Activated CD4-positive, alpha-beta T cell treated with anti-CD3 and anti-CD28 coated beads, Interleukin-2, amount 10 ng/mL, durations not matched to agents 7 days and 5 days (primary cell): ENCODE results near the gene VPS13D. TPM values are rescaled to one million over a fixed set of nuclear protein-coding genes. Genes with fewer than 3 reads are reported as not detected.

Experiments
- CTCF ChIA-PET: fragments of 350-600 bp; sonication (Branson Sonifier 250); formaldehyde crosslinking; loops from one replicate; lab custom pipeline; 2021; ENCODE audit warnings: antibody characterized with exemption; lab: Charles Lee
- POLR2A ChIA-PET: fragments of 350-600 bp; sonication (Branson Sonifier 250); formaldehyde crosslinking; loops from one replicate; lab custom pipeline; 2021; ENCODE audit warnings: antibody characterized with exemption; lab: Charles Lee
- DNase-seq: peaks from one replicate; pipeline ENCODE4 v3.0.0-alpha.2; 2020
- H3K27ac Mint-ChIP-seq: one replicate; pipeline ENCODE4 v1.8.0; 2021; ENCODE audit warnings: mild to moderate bottlenecking, moderate library complexity, mixed read lengths
- H3K27me3 Mint-ChIP-seq: one replicate; pipeline ENCODE4 v1.8.0; 2021; ENCODE audit warnings: mixed read lengths
- H3K36me3 Mint-ChIP-seq: one replicate; pipeline ENCODE4 v1.8.0; 2021; ENCODE audit warnings: low read depth, mixed read lengths
- H3K4me1 Mint-ChIP-seq: one replicate; pipeline ENCODE4 v1.8.0; 2021; ENCODE audit warnings: mixed read lengths
- H3K4me3 Mint-ChIP-seq: one replicate; pipeline ENCODE4 v1.8.0; 2021; ENCODE audit warnings: mild to moderate bottlenecking, moderate library complexity, mixed read lengths
- H3K9me3 Mint-ChIP-seq: one replicate; pipeline ENCODE4 v1.8.0; 2021; ENCODE audit warnings: mixed read lengths
- total RNA-seq, 2 experiments: library from RNA; stranded (reverse); gene quantifications; one replicate each; pipeline ENCODE4 v1.2.3, GENCODE V29; 2021

The VPS13D gene
- total RNA-seq, 2 experiments from 2014 or later, result 34.0 to 41.9 TPM

DNA sequence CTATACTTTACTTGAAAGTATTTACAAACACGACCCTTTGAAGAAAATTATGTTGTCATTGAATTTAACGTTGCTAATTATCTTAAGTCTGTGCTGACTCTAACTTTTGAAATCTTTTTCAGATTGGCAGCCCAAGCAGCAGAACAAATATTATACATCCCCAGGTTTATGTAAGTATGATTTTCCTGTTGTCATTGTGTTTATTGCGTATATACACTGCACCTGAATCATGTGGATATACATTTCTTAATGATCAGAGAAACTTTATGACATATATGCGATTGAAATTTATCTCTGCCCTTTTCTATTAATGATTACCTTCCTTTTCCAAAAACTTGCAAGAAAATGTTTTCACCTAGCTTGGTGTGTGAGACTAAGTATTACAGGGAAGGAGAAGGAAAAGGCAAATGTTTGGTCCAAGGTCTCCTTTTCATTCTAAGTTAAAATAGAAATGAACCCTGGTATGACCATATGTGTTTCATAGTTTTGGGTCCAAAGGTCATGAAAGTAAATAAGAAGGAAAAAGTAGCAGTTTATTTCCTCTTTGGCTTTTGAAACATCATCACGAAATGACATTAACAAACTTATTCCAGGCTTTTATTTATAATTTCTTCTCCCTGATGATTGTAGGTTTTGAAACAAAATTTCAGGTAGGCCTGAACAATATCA lies 116.8 kb downstream of the VPS13D start:
- DNase-seq, result no peak
- Mint-ChIP-seq H3K27ac (no peak overlapping the region), H3K9me3 (peaks cover 20% of the 10 kb centered on the region), H3K36me3 (peaks cover 78% of the 10 kb centered on the region), H3K27me3 (no peaks in the 10 kb centered on the region), H3K4me3 (no peak overlapping the region), H3K4me1 (peaks cover 44% of the 10 kb centered on the region)
- ChIA-PET POLR2A (interaction anchor here (0.7 kb wide), 1 partner anchor 39 kb away, joined by 6 read pairs; no protein-coding TSS in a partner anchor), CTCF (interaction anchor here (0.6 kb wide), 1 partner anchor 305 kb away, joined by 3 read pairs; no protein-coding TSS in a partner anchor)

DNA sequence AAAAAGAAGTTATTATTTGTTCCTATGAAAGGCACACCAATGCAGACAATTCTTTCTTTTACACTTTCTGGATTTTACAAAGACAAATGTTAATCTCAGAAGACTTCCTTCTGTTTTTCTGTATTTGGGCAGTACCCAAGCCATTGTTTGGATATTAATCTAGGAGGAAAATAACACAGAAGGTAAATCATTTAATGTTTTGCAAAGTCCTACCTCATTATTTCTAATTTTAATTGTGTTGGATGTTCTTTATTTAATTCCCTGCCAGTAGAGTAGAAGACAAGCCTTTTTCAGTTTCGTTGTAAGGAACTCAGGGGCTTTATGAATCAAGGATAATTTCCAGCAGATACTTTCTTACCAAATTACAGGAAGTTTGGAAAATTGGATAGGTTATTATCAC lies 118.3 kb downstream of the VPS13D start:
- Mint-ChIP-seq H3K27me3 (no peaks in the 10 kb centered on the region), H3K36me3 (peaks cover 75% of the 10 kb centered on the region), H3K4me3 (no peak overlapping the region), H3K27ac (no peak overlapping the region), H3K9me3 (peaks cover 20% of the 10 kb centered on the region), H3K4me1 (peaks cover 32% of the 10 kb centered on the region)
- CTCF ChIA-PET, result no interaction called here
- POLR2A ChIA-PET, result no interaction called here
- no peak for DNase-seq

DNA sequence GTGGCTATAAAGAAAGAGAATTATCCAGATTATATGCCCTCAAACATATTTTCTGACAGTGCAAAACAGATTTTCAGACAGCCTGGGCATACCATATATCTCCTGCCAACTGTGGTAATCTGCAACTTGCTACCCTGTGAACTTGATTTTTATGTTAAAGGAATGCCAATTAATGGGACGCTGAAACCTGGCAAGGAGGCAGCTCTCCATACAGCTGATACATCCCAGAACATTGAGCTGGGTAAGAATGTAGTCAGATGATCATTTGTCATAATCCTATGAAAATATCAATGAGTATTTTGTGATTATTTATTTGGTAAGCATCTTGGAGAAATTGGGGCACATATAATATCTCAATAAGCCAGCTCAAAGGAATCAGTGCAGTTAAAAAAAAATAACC lies 124.2 kb downstream of the VPS13D start:
- DNase-seq, result no peak
- peaks cover 70% of the 10 kb centered on the region for H3K36me3 Mint-ChIP-seq
- no peak overlapping the region for H3K4me3 Mint-ChIP-seq
- peaks cover 13% of the 10 kb centered on the region for H3K9me3 Mint-ChIP-seq
- no peaks in the 10 kb centered on the region for H3K27me3 Mint-ChIP-seq
- peaks cover 2% of the 10 kb centered on the region for H3K4me1 Mint-ChIP-seq
- H3K27ac Mint-ChIP-seq, result no peak overlapping the region
- ChIA-PET CTCF (no interaction called here), POLR2A (no interaction called here)

DNA sequence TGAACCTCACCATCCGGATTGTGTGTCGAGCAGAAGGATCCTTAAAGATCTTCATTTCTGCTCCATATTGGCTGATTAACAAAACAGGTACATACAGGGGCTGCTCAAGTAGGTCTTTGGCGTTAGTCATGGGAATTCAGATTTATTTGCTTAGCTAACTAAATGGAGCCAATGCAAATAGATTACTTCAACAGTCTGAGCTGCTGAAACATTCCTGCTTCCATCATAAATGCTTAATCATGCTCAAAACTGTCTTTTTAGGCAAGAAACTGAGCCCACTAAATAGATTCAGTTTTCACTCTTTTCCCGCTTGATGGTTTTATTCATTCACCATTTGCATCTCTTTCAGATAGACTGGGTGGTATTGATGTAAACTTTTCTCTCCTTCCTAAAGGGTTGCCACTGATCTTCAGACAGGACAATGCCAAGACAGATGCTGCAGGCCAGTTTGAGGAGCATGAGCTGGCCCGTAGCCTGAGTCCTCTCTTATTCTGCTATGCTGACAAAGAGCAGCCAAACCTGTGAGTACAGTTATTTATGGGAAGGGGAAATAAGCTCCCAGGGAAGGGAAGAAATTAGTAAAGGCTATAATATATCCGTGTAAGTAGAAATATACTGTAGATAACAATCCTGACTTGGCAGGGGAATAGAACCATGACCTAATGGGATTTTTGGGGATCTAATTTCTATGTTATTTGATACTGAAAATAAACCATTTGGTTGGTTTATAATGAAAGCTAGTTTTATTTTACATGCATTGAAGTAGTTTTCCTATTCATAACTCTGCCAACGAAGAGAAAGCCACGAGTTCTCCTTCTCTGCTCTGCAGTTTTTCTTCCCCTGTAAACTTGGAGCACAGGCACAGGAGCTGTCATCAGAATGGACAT lies 126.4 kb downstream of the VPS13D start:
- DNase-seq, result no peak
- H3K9me3 Mint-ChIP-seq, result no peaks in the 10 kb centered on the region
- POLR2A ChIA-PET, result interaction anchor here (0.7 kb wide), 1 partner anchor 22 kb away, joined by 3 read pairs; no protein-coding TSS in a partner anchor
- peaks cover 57% of the 10 kb centered on the region for H3K36me3 Mint-ChIP-seq
- H3K4me3 Mint-ChIP-seq, result no peak overlapping the region
- no peaks in the 10 kb centered on the region for H3K27me3 Mint-ChIP-seq
- H3K27ac Mint-ChIP-seq, result no peak overlapping the region
- CTCF ChIA-PET, result interaction anchor here (1.0 to 1.2 kb wide), 2 partner anchors 8 to 264 kb away, joined by 3 read pairs; no protein-coding TSS in a partner anchor
- peaks cover 13% of the 10 kb centered on the region for H3K4me1 Mint-ChIP-seq

GRCh38 chr1:12358499-12358898 lies 128.7 kb downstream of the VPS13D start:
- no peaks in the 10 kb centered on the region for H3K27me3 Mint-ChIP-seq
- DNase-seq, result no peak
- POLR2A ChIA-PET, result no interaction called here
- peaks cover 54% of the 10 kb centered on the region for H3K36me3 Mint-ChIP-seq
- peaks cover 13% of the 10 kb centered on the region for H3K4me1 Mint-ChIP-seq
- no peaks in the 10 kb centered on the region for H3K9me3 Mint-ChIP-seq
- CTCF ChIA-PET, result no interaction called here
- no peak overlapping the region for H3K27ac Mint-ChIP-seq
- H3K4me3 Mint-ChIP-seq, result no peak overlapping the region

DNA sequence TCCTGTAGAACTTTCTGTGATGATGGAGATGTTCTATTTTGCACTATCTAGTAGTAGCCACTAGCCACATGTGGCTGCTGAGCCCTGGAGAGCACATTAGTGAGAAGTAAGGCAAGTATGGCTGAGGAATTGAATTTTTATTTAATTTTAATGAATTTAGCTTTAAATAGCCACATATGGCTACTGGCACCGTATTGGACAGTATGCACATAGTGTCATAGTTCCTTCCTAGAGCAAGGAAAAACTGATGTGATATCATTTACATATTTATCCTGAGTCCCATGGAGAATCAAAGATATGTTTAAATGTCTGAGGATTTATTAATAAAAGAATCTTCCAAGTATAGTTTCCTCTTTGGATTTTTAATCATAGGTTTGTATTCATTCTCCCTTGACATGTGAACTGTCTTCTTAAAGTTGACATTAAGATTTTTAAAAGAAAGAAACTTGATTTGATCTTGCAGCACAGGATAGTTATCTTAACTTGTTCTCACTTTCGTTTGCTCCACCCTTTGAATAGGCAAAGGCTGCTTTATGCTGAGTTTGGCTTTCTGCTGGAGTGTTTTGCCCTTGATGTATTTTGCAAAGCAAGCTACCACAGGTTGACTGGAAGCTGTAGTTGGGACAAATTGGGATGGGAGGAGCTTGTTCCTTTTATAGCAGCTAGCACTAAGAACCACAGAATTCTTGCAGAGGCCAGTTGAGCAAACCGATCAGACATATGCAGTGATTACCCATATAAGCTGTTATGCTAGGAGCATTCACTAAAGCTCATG lies 129.7 kb downstream of the VPS13D start:
- Mint-ChIP-seq H3K27me3 (no peaks in the 10 kb centered on the region), H3K36me3 (peaks cover 58% of the 10 kb centered on the region), H3K9me3 (no peaks in the 10 kb centered on the region), H3K4me1 (peaks cover 13% of the 10 kb centered on the region), H3K4me3 (no peak overlapping the region), H3K27ac (no peak overlapping the region)
- POLR2A ChIA-PET, result no interaction called here
- CTCF ChIA-PET, result interaction anchor here (0.6 to 1.1 kb wide), 2 partner anchors 60 to 107 kb away, joined by 3 read pairs; no protein-coding TSS in a partner anchor
- DNase-seq, result no peak

DNA sequence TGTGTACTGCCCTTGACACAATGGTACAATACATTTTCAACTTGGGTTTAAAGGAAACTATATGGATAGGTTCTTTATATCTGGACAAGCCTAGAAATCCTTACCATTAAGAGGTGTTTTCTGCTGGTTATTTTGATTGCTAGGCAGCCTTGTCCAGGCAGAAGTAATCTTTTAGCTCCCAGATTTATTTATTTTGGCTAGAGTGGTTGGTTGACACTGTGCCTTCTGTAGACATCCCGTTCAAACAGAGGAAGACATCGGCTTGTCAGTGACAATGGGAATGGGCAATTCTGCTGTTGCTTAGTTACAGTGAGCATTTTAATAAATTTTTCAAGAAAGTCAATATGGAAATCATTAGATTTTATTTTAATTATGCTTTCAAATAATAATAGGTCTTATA lies 138.8 kb downstream of the VPS13D start:
- H3K27me3 Mint-ChIP-seq, result no peaks in the 10 kb centered on the region
- H3K27ac Mint-ChIP-seq, result no peak overlapping the region
- H3K4me1 Mint-ChIP-seq, result peaks cover 4% of the 10 kb centered on the region
- H3K36me3 Mint-ChIP-seq, result peaks cover 53% of the 10 kb centered on the region
- ChIA-PET CTCF (no interaction called here), POLR2A (no interaction called here)
- DNase-seq, result no peak
- no peaks in the 10 kb centered on the region for H3K9me3 Mint-ChIP-seq
- no peak overlapping the region for H3K4me3 Mint-ChIP-seq

DNA sequence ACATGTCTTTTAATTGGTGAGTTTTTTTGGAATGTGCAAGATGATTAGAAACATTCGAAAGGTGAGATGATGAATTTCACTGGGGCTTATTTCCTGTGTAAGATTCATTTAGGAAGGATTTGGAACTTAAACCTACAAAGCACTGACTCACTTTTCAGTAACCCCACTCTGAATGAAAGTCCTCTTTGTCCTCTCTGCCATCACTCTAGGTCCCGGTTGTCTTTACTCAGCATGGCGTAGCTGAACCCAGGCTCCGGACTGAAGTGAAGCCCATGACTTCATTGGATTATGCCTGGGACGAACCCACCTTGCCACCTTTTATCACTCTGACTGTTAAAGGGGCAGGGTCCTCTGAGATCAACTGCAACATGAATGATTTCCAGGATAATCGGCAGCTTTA lies 139.4 kb downstream of the VPS13D start:
- Mint-ChIP-seq H3K4me3 (no peak overlapping the region), H3K4me1 (peaks cover 4% of the 10 kb centered on the region), H3K36me3 (peaks cover 54% of the 10 kb centered on the region), H3K27ac (no peak overlapping the region), H3K27me3 (no peaks in the 10 kb centered on the region), H3K9me3 (no peaks in the 10 kb centered on the region)
- CTCF ChIA-PET, result no interaction called here
- no peak for DNase-seq
- POLR2A ChIA-PET, result no interaction called here

DNA sequence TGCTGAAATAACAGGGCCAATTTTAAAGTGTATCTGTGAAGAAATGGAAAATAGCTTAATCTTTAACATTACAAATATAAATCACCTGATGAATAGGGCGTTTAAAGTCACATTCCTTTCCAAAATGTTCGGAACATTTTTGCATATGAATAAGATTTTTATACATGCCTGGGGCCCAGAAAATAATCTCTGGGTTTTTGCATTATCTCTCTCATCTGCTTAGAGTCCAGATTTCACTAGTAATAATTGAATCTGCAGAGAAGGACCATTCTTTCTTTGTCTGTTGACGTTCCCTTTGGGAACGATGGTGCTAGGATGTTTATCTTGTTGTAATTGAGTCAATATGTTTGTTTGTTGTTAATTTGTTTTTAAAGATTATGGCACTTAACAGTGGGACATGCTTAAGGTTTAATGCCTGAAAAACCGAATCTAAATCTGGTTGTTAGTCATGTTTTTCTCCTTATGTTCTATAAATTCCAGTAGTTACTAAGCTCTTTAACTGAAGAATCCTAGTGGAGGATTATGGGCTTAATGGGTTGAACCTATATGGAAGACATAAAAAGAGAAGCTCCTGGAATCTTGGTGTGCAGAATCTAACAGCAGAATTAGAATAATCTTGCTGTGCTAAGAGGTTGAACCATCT lies 140.6 kb downstream of the VPS13D start:
- ChIA-PET CTCF (interaction anchor here (0.9 to 1.1 kb wide), 2 partner anchors 14 to 75 kb away, joined by 3 read pairs; no protein-coding TSS in a partner anchor), POLR2A (no interaction called here)
- Mint-ChIP-seq H3K4me3 (no peak overlapping the region), H3K27me3 (no peaks in the 10 kb centered on the region), H3K27ac (no peak overlapping the region), H3K4me1 (peaks cover 4% of the 10 kb centered on the region), H3K9me3 (no peaks in the 10 kb centered on the region), H3K36me3 (peaks cover 52% of the 10 kb centered on the region)
- no peak for DNase-seq

DNA sequence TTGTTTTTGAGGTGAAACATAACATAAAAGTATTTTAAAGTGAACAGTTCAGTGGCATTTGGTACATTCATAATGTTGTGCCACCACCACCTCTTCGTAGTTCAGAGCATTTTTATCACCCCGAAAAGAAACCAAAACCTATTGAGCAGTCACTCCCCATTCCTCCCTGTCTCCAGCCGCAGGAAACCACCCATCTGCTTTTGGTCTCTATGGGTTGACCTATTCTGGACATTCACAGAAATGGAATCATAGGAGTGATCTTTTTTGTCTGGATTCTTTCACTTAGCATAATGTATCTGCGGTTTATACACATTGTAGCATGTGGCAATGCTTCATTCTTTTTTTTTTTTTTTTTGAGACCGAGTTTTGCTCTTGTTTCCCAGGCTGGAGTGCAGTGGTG lies 141.2 kb downstream of the VPS13D start:
- no peak overlapping the region for H3K4me3 Mint-ChIP-seq
- ChIA-PET CTCF (interaction anchor here (0.9 kb wide), 1 partner anchor 75 kb away, joined by 3 read pairs; no protein-coding TSS in a partner anchor), POLR2A (no interaction called here)
- peaks cover 56% of the 10 kb centered on the region for H3K36me3 Mint-ChIP-seq
- H3K27me3 Mint-ChIP-seq, result no peaks in the 10 kb centered on the region
- no peaks in the 10 kb centered on the region for H3K9me3 Mint-ChIP-seq
- no peak overlapping the region for H3K27ac Mint-ChIP-seq
- DNase-seq, result no peak
- H3K4me1 Mint-ChIP-seq, result peaks cover 4% of the 10 kb centered on the region

DNA sequence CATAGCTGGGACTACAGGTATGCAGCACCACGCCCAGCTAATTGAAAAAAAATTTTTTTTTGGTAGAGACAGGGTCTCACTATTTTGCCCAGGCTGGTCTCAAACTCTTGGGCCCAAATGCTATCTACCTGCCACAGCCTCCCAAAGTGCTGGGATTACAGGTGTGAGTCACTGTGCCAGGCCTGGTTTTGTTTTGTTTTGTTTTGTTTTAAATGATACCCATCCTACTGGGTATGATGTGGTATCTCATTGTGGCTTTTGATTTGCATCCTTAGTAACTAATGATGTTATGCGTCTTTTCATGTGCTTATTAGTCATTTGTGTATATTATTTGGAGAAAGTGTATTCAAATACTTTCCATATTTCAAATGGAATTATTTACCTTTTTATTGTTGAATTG lies 142.3 kb downstream of the VPS13D start:
- DNase-seq, result no peak
- peaks cover 55% of the 10 kb centered on the region for H3K36me3 Mint-ChIP-seq

DNA sequence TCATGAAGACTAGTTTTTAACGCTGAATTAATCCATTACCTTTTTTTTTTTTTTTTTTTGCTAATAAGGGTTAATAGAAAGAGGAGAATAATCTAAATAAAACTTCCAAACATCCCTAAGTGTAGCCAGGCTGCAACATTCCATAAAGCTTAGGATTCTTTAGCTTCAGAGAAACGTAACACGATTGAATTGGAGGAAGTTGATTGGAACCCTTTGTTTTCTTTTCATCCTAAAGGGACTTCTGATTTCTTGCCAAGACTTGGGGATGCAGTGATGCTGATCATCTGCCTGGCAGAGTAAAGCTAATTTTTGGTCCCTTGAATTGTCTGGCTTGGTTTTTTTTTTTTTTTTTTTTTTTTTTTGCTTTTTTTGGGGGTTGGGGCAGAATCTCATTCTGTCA lies 142.9 kb downstream of the VPS13D start:
- Mint-ChIP-seq H3K27me3 (no peaks in the 10 kb centered on the region), H3K4me1 (peaks cover 10% of the 10 kb centered on the region), H3K4me3 (no peak overlapping the region), H3K27ac (no peak overlapping the region), H3K36me3 (peaks cover 56% of the 10 kb centered on the region), H3K9me3 (no peaks in the 10 kb centered on the region)
- POLR2A ChIA-PET, result no interaction called here
- no peak for DNase-seq
- CTCF ChIA-PET, result interaction anchor here (0.7 kb wide), 1 partner anchor 67 kb away, joined by 3 read pairs; no protein-coding TSS in a partner anchor

More for the DNA sequence above, 142.3 kb downstream of the VPS13D start:
- no peak overlapping the region for H3K4me3 Mint-ChIP-seq
- H3K4me1 Mint-ChIP-seq, result peaks cover 10% of the 10 kb centered on the region
- no peaks in the 10 kb centered on the region for H3K9me3 Mint-ChIP-seq
- CTCF ChIA-PET, result no interaction called here
- POLR2A ChIA-PET, result no interaction called here
- no peak overlapping the region for H3K27ac Mint-ChIP-seq
- no peaks in the 10 kb centered on the region for H3K27me3 Mint-ChIP-seq
